GM21576 (cell line): ENCODE data around the gene FBXL22.

Source experiments
- ATAC-seq: cut with Tn5 transposase; IDR thresholded peaks from one replicate; pipeline ENCODE4 v1.9.1; 2021; ENCODE audit warnings: mild to moderate bottlenecking, moderate library complexity; ENCODE audit not compliant: unreplicated experiment

FBXL22 gene

GRCh38 chr15:63597038-63597790 is at the start of gene FBXL22:
Gene FBXL22 (plus strand): TSS chr15:63597387. CDS start chr15:63597393, 6 bp downstream.
- ATAC-seq, result no peak

GRCh38 chr15:63551400-63551799 is 45.8 kb upstream of the FBXL22 start:
- ATAC-seq, result no peak

- ATAC-seq, result no peak
Measured at GRCh38 chr15:63553388-63553791, 43.8 kb upstream of the FBXL22 start.

- no peak for ATAC-seq
Measured at GRCh38 chr15:63554337-63554927, 42.8 kb upstream of the FBXL22 start.

GRCh38 chr15:63555507-63555906 is 41.7 kb upstream of the FBXL22 start:
- no peak for ATAC-seq

GRCh38 chr15:63556246-63556645 is 40.9 kb upstream of the FBXL22 start:
- ATAC-seq, result no peak

- ATAC-seq, result no peak
Measured at GRCh38 chr15:63556736-63557135, 40.5 kb upstream of the FBXL22 start.

- ATAC-seq, result no peak
Measured at GRCh38 chr15:63559753-63560152, 37.4 kb upstream of the FBXL22 start.

GRCh38 chr15:63560741-63561448 is 36.3 kb upstream of the FBXL22 start:
- no peak for ATAC-seq

- no peak for ATAC-seq
Measured at GRCh38 chr15:63564093-63564492, 33.1 kb upstream of the FBXL22 start.

GRCh38 chr15:63565536-63566186 is 31.5 kb upstream of the FBXL22 start:
- no peak for ATAC-seq

- ATAC-seq, result no peak
Measured at GRCh38 chr15:63572749-63573464, 24.3 kb upstream of the FBXL22 start.

- ATAC-seq, result no peak
Measured at GRCh38 chr15:63573533-63573932, 23.7 kb upstream of the FBXL22 start.

GRCh38 chr15:63575312-63575711 is 21.9 kb upstream of the FBXL22 start:
- ATAC-seq, result no peak

GRCh38 chr15:63576441-63576840 is 20.7 kb upstream of the FBXL22 start:
- ATAC-seq, result no peak

- no peak for ATAC-seq
Measured at GRCh38 chr15:63582179-63582578, 15.0 kb upstream of the FBXL22 start.

GRCh38 chr15:63582718-63583426 is 14.3 kb upstream of the FBXL22 start:
- no peak for ATAC-seq

GRCh38 chr15:63586790-63587189 is 10.4 kb upstream of the FBXL22 start:
- ATAC-seq, result no peak

GRCh38 chr15:63587527-63587926 is 9.7 kb upstream of the FBXL22 start:
- ATAC-seq, result no peak

- no peak for ATAC-seq
Measured at GRCh38 chr15:63588826-63589225, 8.4 kb upstream of the FBXL22 start.
